ENCODE measurements around the gene ZSCAN26. TPM values are rescaled to one million over a fixed set of nuclear protein-coding genes. Genes with fewer than 3 reads are reported as not detected.

Gene ZSCAN26
- total and polyA plus RNA-seq, 7 donors, result 4.2 to 12.9 (median 7.4) TPM

- no peaks in the 10 kb centered on the region for H3K27me3 ChIP-seq (ENCODE audit: insufficient read depth in 3 of 3, low read length in 2 of 3)
- whole genome bisulfite sequencing, 3 donors, result 95 to 98% (median 95%) methylated on average over 11 of the region's 11 CpGs
- DNase-seq, result no peak
- H3K9me3 ChIP-seq, result no peaks in the 10 kb centered on the region
- no peak overlapping the region for H3K4me3 ChIP-seq
- no peak for TF ChIP-seq CTCF (IDR thresholded peaks at IDR 0.05)
- H3K27ac ChIP-seq, result no peak overlapping the region
- H3K36me3 ChIP-seq (ENCODE audit: insufficient read depth in 1 of 2, low read depth in 1 of 2), result peaks cover 20 to 77% of the 10 kb centered on the region in 2 donors
- no peaks in the 10 kb centered on the region for H3K4me1 ChIP-seq
- ATAC-seq, result no peak
- intact Hi-C loops (cut with DNase I), result no loop called here
Observed at GRCh38 chr6:28232785-28233184, 34.2 kb upstream of the ZSCAN26 start.

GRCh38 chr6:28235912-28236452 lies 31.0 kb upstream of the ZSCAN26 start:
- intact Hi-C loops (cut with DNase I), result no loop called here
- H3K36me3 ChIP-seq (ENCODE audit: insufficient read depth in 1 of 2, low read depth in 1 of 2), result peaks cover 12 to 54% of the 10 kb centered on the region in 2 donors
- DNase-seq, result no peak
- no peak for TF ChIP-seq CTCF (IDR thresholded peaks at IDR 0.05)
- ATAC-seq, result no peak
- 82 to 86% (median 83%) methylated on average over 3 of the region's 3 CpGs for WGBS, 3 donors
- no peaks in the 10 kb centered on the region for H3K27me3 ChIP-seq (ENCODE audit: insufficient read depth in 3 of 3, low read length in 2 of 3)
- no peak overlapping the region for H3K4me3 ChIP-seq
- H3K4me1 ChIP-seq, result no peaks in the 10 kb centered on the region
- H3K27ac ChIP-seq, result no peak overlapping the region
- no peaks in the 10 kb centered on the region for H3K9me3 ChIP-seq

- intact Hi-C loops (cut with DNase I), result no loop called here
- 88 to 98% (median 94%) methylated on average over 1 of the region's 1 CpG for WGBS, 3 donors
- no peaks in the 10 kb centered on the region for H3K4me1 ChIP-seq
- no peaks in the 10 kb centered on the region for H3K9me3 ChIP-seq
- peaks cover 0 to 35% of the 10 kb centered on the region in 2 donors for H3K36me3 ChIP-seq (ENCODE audit: insufficient read depth in 1 of 2, low read depth in 1 of 2)
- no peak for TF ChIP-seq CTCF (IDR thresholded peaks at IDR 0.05)
- no peak overlapping the region for H3K4me3 ChIP-seq
- no peak for DNase-seq
- no peak for ATAC-seq
- no peak overlapping the region for H3K27ac ChIP-seq
- no peaks in the 10 kb centered on the region for H3K27me3 ChIP-seq (ENCODE audit: insufficient read depth in 3 of 3, low read length in 2 of 3)
Observed at GRCh38 chr6:28239636-28240035, 27.3 kb upstream of the ZSCAN26 start.

GRCh38 chr6:28240471-28240870 lies 26.5 kb upstream of the ZSCAN26 start:
- intact Hi-C loops (cut with DNase I), result no loop called here
- DNase-seq (no peak), ATAC-seq (no peak)
- Histone ChIP-seq H3K27me3 (ENCODE audit: insufficient read depth in 3 of 3, low read length in 2 of 3) (no peaks in the 10 kb centered on the region), H3K9me3 (no peaks in the 10 kb centered on the region), H3K36me3 (ENCODE audit: insufficient read depth in 1 of 2, low read depth in 1 of 2) (peaks cover 0 to 35% of the 10 kb centered on the region in 2 donors), H3K27ac (no peak overlapping the region), H3K4me1 (no peaks in the 10 kb centered on the region), H3K4me3 (no peak overlapping the region)
- 90 to 97% (median 95%) methylated on average over 1 of the region's 1 CpG for WGBS, 3 donors
- no peak for TF ChIP-seq CTCF (IDR thresholded peaks at IDR 0.05)

GRCh38 chr6:28243946-28244345 lies 23.0 kb upstream of the ZSCAN26 start:
- ATAC-seq (no peak), DNase-seq (no peak)
- no peaks in the 10 kb centered on the region for H3K4me1 ChIP-seq
- no peak for TF ChIP-seq CTCF (IDR thresholded peaks at IDR 0.05)
- no peak overlapping the region for H3K27ac ChIP-seq
- H3K9me3 ChIP-seq, result no peaks in the 10 kb centered on the region
- WGBS, 3 donors, result 94 to 98% (median 95%) methylated on average over 3 of the region's 3 CpGs
- intact Hi-C loops (cut with DNase I), result no loop called here
- H3K27me3 ChIP-seq (ENCODE audit: insufficient read depth in 3 of 3, low read length in 2 of 3), result no peaks in the 10 kb centered on the region
- no peak overlapping the region for H3K4me3 ChIP-seq
- peaks cover 8 to 64% of the 10 kb centered on the region in 2 donors for H3K36me3 ChIP-seq (ENCODE audit: insufficient read depth in 1 of 2, low read depth in 1 of 2)
